HG02798 (cell line): ENCODE results near the gene CIB4.

ENCODE experiments used
- ATAC-seq: cut with Tn5 transposase; IDR thresholded peaks from one replicate; pipeline ENCODE4 v1.9.1; 2021; ENCODE audit warnings: mild to moderate bottlenecking; ENCODE audit not compliant: unreplicated experiment, poor library complexity

CIB4 gene

DNA sequence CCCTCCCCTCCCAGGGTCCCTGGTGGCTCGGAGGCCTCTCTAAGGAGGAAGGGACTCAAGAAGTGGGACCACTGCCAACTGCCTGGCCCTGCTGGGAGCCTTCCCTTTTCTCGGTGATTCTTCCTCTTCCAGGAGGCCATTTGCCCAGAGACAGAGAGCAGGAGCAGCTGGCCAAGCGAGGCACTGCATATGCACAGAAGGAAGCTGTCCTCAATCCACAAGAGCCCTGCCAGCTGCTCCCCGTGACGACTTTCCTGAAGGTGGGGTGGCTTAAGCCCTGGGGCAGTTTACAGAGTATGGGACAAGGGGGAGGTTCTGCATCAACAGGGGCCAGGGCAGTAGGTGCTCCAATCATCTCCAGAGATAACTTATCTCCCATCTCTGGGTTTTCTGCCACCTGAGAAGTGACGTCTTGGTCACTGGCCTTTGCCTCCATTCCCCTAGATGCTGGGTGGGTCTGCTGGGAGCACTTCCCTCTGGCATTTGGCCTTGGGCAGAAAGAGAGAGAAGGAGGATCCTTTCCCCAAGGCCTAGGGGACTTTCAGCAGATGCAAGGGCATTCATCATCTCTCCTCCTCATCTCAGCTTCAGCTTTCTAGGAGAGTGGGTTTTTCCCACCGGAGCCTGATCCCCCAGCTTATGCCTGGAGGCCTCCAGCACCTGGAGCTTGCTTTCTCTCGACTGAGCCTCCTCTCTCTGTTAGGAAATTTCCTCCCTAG, 28.5 kb downstream of the CIB4 start:
- no peak for ATAC-seq

DNA sequence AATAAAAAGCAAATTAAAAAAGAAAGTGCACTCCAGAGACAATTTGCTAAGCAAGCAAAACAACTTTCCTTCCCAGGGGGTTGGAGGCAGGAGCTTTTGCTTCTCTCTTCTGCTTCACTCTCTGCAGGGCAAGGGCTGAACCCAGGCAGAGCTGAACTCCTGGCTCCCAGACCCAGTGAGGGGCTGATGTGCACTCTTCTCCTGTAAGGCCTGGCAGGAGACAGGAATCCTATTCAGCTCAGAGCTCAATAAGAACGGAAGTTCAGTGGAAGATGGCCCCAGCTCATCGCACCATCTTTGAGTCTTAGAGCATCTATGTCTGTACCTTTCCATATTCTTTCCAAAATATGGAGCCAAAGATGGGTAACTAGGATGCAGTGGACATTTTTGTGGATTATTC, 29.1 kb downstream of the CIB4 start:
- no peak for ATAC-seq

DNA sequence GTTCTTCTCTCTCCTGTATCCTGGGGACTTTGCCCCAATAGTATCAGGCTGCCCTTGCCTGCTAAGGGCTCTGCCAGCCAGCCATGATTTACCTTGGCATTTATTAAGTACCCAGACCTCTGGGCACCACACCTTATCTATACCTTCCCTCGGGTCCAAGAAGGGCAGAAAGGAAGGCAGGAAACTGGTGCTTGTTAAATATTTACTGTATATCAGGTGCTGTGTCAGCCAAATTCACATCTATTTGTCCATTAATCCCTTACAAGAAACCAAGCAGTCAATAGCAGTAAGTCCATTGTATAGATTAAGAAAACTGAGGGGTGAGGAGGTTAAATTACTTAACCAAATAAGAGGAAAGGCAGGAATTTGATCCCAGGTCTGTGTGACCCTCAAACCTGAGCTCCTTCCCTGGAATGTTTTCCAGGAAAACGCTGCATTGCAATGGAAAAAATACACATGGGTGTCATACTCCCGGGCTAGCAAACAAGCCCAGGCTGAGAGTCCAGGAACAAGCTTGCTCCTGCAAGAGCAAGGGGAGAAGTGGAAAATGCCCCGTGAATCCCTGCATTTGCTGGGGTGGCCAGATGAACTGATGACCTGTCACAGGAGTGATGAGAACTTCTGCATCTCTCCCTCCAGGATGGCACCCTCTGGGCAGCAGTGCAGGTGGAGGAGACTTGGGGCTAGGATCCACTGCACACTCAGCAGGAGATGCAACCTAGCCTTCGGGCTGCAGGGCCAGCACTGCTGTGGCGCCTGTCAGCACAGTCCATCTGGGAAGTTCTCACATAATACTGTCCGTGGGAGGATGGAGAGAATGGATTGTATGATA, 30.4 kb downstream of the CIB4 start:
- ATAC-seq, result no peak

DNA sequence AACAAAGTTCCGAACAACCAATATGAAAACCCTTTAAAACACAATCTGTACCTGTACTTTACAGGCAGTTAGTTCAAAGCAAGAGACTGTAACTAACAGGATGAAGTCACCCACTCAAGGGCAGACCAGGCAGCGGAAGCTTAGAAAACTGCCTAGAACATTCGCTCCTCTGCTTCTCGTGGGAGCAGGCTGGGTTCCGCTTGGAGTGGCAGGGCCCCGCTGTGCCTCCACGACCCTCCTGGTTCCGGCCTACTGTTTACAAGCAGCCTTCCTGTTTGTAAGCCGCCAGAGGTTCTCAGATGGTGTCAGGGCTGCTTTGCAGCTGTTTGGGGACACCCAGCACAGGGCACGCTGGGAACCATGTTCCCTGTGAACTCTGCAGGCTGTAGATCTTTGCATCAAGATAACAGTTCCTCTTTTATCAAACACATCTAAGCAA, 31.3 kb downstream of the CIB4 start:
- no peak for ATAC-seq

DNA sequence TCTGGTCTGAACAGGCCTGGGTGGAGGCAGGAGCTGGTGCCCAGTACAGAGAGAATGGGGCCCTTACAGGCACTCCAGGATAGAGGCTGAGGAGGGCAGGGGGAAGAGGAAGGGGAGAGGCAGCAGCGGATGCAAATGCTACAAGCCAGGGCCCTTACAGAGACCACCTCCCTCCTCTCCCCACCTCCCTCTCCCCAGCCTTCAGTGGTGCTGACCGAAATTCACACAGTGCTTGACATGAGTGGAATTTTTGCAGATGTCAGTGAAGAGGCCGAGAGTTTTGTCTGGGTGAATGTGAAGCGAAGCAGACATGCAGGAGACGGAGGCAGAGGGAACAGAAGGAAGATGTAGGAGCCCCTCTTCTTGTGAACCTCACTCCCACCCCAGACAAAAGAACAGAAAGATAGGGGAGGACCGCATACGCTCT, 31.9 kb downstream of the CIB4 start:
- no peak for ATAC-seq

DNA sequence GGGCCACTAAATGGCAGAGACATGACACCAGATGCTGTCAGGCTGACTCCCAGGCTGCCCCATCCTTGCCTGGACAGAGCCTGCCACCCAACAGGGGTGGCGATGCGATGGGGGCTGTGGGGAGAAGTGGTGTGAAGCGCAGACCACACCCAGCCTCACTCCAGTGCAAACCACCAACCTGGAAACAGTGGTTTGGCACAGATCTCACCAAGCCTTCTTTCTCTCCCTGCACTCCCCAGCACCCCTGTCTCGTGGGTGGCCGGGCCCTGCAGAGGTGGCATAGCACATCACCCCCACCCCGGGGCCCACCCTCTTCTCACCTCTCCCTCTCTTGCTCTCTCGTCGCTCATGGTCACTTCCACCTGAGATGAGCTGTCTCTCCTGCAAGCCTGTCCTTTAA, 32.6 kb downstream of the CIB4 start:
- ATAC-seq, result no peak

DNA sequence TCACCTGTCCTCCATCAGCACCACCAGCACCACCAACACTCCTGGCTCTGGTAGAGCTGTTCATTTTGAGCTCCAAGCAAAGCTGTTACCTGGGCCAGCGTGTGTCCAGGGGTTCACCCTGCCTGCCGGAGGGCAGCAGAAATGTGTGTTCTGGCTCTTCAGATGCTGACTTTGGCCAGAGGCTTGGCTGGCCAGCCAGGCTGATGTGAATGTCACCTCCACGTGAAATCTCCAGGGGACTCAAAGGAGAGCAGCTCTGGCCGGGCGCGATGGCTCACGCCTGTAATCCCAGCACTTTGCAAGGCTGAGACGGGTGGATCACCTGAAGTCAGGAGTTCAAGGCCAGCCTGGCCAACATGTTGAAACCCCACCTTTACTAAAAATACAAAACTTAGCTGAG, 33.5 kb downstream of the CIB4 start:
- ATAC-seq, result no peak

DNA sequence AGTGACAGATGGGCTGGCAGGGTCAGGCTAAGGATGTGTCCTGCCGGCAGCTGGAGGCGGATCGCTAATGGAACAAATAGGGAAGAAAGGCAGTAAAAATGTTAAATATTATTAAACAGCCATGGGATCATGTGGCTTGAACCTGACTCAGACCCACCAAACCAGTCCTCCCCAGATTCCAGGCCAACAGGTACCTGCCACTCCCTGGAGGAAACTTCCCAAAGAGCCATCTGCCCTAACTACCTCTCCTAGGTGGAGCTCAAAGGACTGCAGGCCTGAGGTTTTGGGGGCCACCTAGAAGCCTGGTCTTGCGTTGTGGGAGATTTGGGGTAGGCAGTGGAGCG, 34.3 kb downstream of the CIB4 start:
- no peak for ATAC-seq

DNA sequence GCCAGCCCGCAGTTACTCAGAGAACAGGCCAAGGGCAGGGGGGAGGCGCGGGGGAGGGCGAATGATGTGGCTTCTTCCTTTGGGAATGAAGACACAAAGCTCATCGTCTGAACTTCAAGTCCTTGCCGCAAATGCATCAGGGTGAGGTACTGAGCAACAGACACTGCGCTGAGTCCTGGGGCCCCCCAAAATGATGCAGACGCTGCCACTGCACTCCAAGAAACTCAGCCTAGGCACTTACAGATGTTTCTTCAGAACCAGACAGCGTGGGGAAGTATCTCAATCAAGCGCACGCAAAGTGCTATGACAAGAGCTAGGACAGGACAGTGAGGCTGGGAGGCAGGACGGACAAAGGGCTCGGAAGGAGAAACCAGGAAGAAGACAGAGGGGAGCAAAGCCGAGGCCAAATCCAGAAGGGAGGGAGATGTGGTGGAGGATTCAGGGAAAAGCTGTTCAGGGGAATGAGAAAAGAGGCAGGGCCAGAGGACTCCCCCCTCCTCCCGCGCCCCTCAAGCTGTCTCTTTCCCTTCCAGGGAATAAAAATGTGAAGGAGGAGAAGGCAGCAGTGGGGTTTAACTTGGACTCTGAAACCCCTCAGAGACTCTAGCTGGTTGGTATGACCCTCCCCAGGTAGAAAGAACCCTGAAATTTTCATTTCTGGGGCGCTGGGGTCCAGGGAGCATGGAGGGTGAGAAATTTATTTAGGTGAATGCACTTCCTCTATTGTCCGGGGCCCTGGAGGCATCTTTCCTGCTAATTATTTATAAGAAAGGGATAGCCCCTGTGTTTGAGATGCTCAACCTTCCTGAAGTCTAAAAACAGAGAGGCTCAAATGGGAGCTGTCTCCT, 34.9 kb downstream of the CIB4 start:
- ATAC-seq, result no peak

DNA sequence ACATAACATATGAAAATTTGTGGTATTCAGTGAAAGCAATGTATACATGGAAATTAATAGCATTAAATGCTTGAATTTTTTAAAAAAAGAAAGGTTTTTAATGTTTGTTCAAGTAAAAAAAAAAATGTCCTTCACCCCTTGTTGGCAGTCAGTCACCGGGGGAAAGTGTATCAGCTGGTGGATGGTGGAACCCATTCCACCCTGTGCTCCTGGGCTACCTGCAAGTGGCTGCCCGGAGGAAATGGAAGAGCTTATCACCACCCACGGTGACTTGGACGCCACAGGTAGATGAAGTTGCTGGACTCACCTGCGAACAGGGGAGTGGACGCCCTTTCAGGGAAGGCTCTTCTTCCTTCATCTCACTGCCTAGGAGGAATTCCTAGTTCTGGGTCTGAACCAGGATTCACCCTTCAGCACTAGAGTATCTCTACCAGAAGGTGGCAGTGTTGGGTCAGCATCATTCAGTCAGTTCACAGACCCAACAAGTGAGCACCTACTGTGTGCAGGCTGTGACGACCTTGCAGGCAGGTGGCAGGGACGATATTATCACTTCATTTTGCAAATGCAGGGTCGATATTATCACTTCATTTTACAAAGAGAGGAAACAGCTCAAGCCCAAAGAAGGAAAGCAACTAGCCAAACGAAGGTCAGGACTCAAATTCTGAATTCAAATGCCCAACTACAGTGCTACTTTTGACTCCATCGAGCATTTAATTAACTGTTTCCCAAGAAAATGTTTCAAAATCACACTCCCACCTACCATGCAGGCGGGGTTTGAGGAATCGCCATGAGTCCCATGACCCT, 35.8 kb downstream of the CIB4 start:
- no peak for ATAC-seq

DNA sequence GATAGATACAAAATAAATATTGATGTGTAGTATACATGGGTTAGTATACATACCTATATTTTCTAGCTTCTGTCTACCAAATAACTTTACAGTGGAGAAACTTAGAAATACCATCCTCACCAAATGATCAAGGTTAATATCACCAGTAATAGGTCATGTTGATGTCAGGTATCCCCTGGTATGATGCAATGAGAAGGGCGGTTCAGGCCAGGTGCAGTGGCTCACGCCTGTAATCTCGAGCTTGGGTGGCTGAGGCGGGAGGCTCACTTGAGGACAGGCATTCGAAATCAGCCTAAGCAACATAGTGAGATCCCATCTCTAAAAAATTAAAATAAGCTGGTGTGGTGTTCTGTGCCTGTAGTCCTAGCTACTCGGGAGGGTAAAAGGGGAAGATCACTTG, 38.6 kb downstream of the CIB4 start:
- no peak for ATAC-seq

DNA sequence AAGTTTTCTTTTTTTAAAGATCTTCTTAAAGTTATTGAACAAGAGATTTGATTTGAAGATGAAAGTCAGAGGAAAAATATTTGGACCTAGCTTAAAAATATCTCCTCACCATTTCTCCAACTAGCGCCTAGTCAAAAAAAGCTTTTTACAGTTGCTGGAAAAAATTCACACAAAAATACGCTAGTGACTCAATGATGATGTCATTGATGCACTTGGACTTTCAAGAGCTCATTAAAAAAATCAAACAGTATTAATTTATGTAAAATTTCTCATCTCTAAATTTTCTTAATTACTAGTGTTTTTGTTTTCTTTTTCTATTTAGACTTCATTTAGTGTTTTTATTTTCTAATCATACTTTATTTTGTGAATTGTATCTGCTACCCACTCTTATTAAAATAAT, 41.8 kb downstream of the CIB4 start:
- no peak for ATAC-seq

DNA sequence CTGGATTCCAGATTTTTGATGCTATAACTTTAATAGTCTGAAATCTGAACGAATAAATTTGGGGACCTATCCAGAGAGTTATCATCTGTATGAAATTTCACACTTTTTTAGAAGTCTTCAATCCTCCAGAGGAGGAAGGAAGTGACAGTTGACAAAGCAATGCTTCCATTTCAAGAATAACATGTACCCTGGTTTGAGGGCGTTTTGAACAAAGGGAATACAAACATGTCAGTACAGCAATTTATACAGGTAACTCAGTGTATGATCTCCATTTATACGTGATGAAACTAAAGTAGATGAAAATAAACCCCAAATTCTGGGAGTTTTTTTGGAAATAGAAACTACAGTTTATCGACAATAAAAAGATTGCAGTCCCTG, 42.2 kb downstream of the CIB4 start:
- ATAC-seq, result no peak

DNA sequence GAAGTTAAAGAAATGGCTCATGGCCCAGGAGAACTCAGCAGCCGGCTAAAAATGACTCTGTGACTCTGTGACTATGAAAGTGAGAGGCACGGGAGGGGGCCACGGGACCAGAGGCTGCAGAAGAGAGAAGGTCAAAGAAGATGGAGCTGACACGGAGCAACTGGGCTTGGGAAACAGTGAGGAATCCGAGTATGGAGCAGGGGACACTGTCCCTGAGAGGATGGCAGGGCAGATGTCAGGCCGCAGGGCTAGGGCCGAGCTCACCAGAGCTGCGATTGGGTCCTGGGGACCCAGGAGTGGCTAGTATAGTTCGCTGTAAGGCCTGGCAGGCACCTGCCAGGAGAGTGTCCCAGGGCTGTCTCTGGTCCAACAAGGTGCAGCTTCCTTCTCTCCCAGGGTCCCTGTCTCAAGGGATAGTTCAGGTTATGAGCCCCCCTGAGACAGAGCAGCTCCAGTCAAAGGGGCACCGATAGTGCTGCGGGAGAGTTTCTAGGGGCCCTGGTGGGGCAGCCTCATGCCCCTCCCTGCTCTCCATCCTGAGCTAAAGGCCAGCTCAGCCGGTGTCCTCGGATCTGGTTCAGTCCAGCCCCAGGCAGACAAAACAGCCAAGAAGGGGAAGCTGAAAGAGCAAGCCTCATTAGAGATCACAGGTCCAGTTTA, 42.7 kb downstream of the CIB4 start:
- ATAC-seq, result no peak

DNA sequence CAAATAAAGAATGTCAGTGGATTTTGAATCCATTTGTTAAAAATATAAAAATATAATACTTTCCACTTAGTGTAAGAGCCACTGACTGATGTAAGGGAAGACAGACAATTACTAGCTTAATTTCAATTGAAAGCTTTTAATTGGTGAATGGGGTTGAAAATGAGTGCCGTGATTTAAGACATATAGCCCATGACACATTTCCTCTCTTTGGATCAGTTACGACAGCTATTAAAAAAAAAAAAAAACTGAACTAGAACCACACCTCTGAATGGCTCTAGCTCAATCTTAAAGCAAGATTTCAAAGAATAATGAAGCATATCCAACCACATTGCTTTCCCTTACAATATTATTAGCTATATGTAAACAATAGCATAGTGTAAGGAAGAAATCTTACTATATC, 44.0 kb downstream of the CIB4 start:
- no peak for ATAC-seq

DNA sequence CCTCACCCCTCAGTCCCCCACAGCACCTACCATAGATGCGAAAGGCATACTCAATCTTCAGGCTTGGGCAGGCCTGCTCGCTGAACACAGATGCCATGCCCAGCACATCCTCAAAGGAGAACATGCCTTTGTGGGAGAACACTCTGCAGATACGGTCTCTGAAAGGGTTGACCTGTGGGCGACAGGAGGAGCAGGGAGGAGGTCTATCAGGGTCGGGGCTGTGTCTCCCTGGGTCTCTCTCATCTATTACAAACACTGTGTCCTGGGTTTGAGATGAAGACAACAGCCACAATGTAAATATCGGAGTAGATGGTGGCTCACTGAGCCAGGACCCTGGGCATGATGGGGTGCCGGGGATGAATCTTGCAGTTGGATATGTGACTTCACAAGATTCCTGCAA, 46.0 kb downstream of the CIB4 start:
- ATAC-seq, result no peak

DNA sequence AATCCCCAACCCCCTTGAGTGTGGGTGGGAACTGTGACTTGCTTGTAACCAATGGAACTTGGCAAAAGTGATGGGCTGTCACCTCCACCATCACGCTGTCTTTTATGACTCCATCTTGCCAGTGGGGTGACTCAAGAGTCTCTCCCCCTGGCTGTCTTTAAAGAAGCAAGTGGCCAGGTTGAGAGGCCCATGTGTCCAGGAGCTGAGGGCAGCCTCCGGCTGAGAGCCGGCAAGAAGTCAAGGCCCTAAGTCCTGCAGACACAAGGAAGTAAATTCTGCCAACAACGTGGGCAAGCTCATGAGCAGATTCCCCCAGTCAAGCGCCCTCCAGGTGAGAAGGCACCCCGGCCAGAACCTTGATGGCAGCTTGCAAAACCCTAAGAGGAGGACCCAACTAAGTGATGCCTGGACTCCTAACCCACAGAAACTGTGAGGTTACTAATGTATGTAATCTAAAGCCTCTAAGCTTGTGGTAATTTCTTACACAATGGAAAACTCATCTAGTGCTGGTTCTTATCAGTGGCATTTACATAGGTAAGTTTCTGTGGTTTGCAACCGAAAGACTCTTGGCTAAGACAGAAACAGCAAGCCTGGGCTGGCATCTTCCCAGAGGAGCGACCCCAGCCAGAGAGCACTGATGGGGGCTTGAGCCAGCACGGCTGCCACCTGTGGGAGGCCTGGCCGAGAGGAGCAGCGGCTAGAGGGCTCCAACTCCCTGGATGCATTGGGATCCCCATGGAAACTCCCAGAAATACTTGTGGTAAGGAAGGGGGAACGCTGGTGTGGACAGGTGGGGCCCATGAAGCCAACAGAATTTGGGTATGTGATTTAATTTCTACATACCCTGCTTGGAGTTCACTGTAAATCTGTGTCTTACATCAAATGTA, 49.3 kb downstream of the CIB4 start:
- ATAC-seq, result no peak

DNA sequence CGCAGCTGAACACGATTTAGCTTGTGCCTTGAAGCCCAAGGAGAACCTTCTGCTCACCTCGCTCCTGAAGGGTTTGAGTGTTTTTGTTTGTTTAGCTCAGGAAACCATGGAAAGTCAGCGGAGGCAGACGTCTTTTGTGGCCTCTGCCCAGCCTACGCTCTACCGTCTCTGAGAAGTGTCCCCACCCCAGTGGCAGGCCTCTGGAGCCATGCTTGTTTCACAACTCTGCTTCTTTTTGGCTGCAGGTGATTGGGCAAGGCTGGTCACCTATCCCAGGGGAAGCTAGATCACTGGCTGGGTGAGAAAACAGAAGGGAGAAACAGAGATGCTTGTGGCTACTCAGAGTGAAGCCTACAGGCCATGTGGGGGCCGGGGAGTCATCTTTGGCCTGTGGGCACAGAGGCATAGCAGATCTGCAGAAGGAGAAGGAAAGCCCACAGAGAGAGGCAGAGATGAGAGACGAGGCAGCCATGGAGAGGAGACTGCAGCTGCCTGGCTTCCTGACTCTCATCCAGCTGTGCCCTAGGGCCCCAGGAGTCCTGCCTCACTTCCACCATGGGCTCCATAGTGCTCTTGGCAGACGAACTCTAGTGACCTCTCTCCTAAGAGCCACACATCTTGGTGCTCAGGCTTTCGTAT, 50.1 kb downstream of the CIB4 start:
- ATAC-seq, result no peak
